Hematopoietic multipotent progenitor cell treated with erythropoietin and hydrocortisone succinate and interleukin-3 and kit ligand, for 4 days (in vitro differentiated cells): ENCODE results near the gene THOC5.
"Not testable (repeated sequence)": the region's sequence is repeated elsewhere in the genome, so short reads cannot be mapped to it uniquely, and the experiment has no call there.

Source experiments
- DNase-seq: peaks from one replicate; pipeline ENCODE4 v3.0.0-alpha.2; 2015

THOC5 gene

GRCh38 chr22:29553351-29554224 lies at the start of gene THOC5:
TSS of gene THOC5 (minus strand) at chr22:29553757. CDS start at chr22:29549147, 4,610 bp downstream.
- DNase-seq = peak; percentile 98

DNA sequence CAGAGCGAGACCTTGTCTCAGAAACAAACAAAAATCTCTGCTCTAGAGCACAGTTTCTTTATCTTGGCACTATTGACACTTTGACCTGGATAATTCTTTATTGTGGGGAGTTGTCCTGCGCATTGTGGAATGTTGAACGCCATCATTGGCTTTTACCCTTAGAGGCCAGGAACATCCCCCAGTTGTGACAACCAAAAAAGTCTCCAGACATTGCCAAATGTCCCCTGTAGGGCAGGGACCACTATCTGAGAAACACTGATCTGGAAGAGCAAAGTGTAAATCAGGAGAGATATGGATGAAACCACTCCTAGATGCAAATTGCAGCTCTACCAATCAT lies 45.1 kb upstream of the THOC5 start:
- DNase-seq = no peak

GRCh38 chr22:29597871-29598683 lies 44.5 kb upstream of the THOC5 start:
- not testable (repeated sequence) for DNase-seq

GRCh38 chr22:29596408-29596807 lies 42.9 kb upstream of the THOC5 start:
- DNase-seq = no peak

- not testable (repeated sequence) for DNase-seq
These were observed 40.9 kb upstream of the THOC5 start for GRCh38 chr22:29594447-29594846.

- DNase-seq = no peak
These were observed 40.4 kb upstream of the THOC5 start for GRCh38 chr22:29593923-29594322.

GRCh38 chr22:29587938-29588699 lies 34.6 kb upstream of the THOC5 start:
- peak; percentile 36 for DNase-seq

- DNase-seq = not testable (repeated sequence)
These were observed 32.7 kb upstream of the THOC5 start for GRCh38 chr22:29586193-29586705.

GRCh38 chr22:29584975-29585374 lies 31.4 kb upstream of the THOC5 start:
- DNase-seq = no peak

GRCh38 chr22:29581799-29582198 lies 28.2 kb upstream of the THOC5 start:
- no peak for DNase-seq

GRCh38 chr22:29580200-29580810 lies 26.7 kb upstream of the THOC5 start:
- DNase-seq = peak; percentile 25

- DNase-seq = no peak
These were observed 25.1 kb upstream of the THOC5 start for GRCh38 chr22:29578462-29579200.

DNA sequence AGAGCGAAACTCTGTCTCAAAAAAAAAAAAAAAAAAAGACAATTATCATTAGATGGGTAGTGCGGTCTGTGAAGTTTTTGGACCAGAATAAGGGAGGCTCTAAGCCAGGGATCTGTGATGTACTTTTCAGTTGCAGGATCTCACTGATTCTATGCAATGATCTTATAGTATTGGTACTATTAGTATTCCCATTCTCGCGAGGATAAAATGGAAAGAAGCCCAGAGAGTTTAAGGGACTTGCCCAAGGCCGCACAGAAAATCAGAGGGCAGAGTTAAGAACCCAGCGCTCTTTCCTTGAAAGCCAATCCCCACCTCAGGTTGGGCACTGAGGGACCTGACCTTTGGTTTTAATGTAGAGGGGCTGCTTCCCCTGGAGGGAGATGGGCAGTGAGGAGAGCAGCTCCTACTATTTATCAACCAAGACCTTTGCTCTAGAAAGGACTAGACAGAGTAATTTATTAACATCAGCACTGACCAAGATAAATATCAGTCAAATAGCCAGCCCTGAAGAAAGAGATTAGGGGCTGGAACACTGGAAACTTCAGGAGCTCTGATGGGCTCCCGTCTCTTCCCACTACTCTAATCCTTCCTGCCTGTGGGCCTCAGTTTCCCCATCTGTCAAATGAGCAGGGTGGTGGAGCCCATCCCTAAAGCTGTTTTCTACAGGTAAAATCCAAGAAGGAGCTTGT lies 21.3 kb upstream of the THOC5 start:
- no peak for DNase-seq

- DNase-seq = no peak
These were observed 17.5 kb upstream of the THOC5 start for GRCh38 chr22:29570912-29571549.

DNA sequence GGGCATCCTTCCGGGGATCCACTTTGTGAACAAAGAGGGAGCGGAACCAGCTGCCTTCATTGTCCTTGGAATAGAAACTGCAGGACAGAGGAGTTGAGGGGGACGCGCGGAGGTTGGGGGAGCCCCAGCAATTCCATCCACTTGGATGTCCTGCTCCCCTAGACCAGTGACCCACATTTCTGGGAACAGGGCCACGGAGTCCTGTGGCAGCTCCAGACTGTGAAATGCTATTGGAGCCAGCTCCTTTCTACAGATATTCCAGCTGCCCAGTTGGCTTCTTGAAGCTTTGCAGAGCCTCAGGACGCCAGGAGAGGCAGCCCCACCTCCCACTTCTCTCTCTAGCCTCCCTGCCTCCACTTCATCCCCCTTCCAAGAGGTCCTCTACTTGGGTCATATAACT lies 16.9 kb upstream of the THOC5 start:
- DNase-seq = no peak

- DNase-seq = peak; percentile 28
These were observed 15.6 kb upstream of the THOC5 start for GRCh38 chr22:29569011-29569678.

DNA sequence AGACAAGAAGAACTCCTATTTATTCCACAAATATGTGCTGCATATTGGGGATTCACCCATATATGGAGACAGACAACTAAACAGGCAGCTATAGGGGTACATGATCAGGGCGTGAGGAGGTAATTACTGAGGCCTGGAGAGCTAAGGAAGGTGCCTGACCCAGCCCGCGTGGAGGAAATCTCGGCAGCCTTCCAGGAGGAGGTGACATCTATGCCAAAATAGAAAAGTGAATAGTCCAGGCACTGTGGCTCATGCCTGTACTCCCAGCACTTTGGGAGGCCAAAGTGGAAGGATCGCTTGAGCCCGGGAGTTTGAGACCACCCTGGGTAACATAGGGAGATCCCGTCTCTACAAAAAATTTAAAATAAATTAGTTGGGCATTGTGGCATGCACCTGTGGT lies 13.8 kb upstream of the THOC5 start:
- DNase-seq = no peak

GRCh38 chr22:29566513-29566912 lies 13.0 kb upstream of the THOC5 start:
- DNase-seq = not testable (repeated sequence)

GRCh38 chr22:29563652-29564460 lies 10.3 kb upstream of the THOC5 start:
- no peak for DNase-seq
